ENCODE measurements around the gene GPR158.

GPR158 gene

DNA sequence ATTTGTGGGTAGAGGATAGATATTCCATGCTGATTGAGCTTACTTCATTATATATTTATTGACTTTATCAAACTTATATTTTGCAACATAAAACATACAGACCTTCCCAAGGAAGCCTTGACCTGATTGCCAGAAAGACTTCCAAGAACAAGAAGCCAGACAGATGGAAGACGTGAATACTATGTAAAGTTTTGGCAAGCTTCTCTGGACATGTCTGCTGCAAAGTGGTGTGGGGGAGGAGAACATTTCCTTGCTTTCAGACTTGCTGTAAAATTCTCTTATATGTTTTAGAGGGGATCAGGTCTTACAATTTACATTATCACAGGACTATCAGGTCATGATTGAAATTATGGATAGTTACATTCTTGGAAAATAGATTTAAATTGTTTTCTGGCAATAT is 23.4 kb downstream of the GPR158 start:
- H3K4me3 ChIP-seq (ENCODE audit: low read length in 2 of 2), result no peak overlapping the region
- H3K27ac ChIP-seq (replicated peaks; ENCODE audit: low read length), result no peak overlapping the region
- no peak overlapping the region for H3K4me2 ChIP-seq (ENCODE audit: insufficient read depth, low read length, poor library complexity, severe bottlenecking)
- no peak overlapping the region for H2BK15ac ChIP-seq (ENCODE audit: low read length)
- H2AK5ac ChIP-seq (ENCODE audit: low read depth, low read length), result no peak overlapping the region
- no peaks in the 10 kb centered on the region for H3K36me3 ChIP-seq (replicated peaks in 1 of 2; ENCODE audit: control insufficient read depth in 2 of 2, insufficient read depth in 2 of 2, low read length in 2 of 2)
- no peak overlapping the region for H4K8ac ChIP-seq (ENCODE audit: low read depth, low read length)
- H3K14ac ChIP-seq (ENCODE audit: low read length), result no peak overlapping the region
- no peak overlapping the region for H3K9ac ChIP-seq (ENCODE audit: low read depth, low read length, poor library complexity)
- peaks cover 0 to 1% of the 10 kb centered on the region in 2 donors for H3K4me1 ChIP-seq (ENCODE audit: control insufficient read depth in 2 of 2, insufficient read depth in 1 of 2, low read depth in 1 of 2, low read length in 2 of 2)
- no peak overlapping the region for H2AFZ ChIP-seq (ENCODE audit: low read length)
- no peak overlapping the region for H2BK12ac ChIP-seq (ENCODE audit: low read length)
- no peaks in the 10 kb centered on the region for H3K27me3 ChIP-seq (ENCODE audit: control insufficient read depth in 3 of 3, insufficient read depth in 3 of 3, low read depth in 1 of 3, low read length in 3 of 3)
- WGBS, 2 donors (ENCODE audit: extremely low coverage in 2 of 2, insufficient read length in 2 of 2, insufficient replicate concordance in 1 of 2), result no CpG with 5 or more reads among the region's 1 CpG
- no peaks in the 10 kb centered on the region for H3K9me3 ChIP-seq (replicated peaks in 1 of 2; ENCODE audit: control insufficient read depth in 2 of 2, insufficient read depth in 1 of 2, low read depth in 1 of 2, low read length in 2 of 2)
- no peak overlapping the region for H3K4ac ChIP-seq (ENCODE audit: low read length)
- DNase-seq (ENCODE audit: low spot score), result no peak
- H2BK120ac ChIP-seq (ENCODE audit: low read depth, low read length), result no peak overlapping the region
- no peak overlapping the region for H4K91ac ChIP-seq (ENCODE audit: low read depth, low read length, poor library complexity)
- H2BK5ac ChIP-seq (ENCODE audit: low read length), result no peak overlapping the region
- no peak overlapping the region for H3K18ac ChIP-seq (ENCODE audit: low read length)
- H3K23ac ChIP-seq (ENCODE audit: low read depth, low read length, poor library complexity), result no peak overlapping the region
- H3K79me1 ChIP-seq (ENCODE audit: low read depth, low read length), result no peaks in the 10 kb centered on the region

DNA sequence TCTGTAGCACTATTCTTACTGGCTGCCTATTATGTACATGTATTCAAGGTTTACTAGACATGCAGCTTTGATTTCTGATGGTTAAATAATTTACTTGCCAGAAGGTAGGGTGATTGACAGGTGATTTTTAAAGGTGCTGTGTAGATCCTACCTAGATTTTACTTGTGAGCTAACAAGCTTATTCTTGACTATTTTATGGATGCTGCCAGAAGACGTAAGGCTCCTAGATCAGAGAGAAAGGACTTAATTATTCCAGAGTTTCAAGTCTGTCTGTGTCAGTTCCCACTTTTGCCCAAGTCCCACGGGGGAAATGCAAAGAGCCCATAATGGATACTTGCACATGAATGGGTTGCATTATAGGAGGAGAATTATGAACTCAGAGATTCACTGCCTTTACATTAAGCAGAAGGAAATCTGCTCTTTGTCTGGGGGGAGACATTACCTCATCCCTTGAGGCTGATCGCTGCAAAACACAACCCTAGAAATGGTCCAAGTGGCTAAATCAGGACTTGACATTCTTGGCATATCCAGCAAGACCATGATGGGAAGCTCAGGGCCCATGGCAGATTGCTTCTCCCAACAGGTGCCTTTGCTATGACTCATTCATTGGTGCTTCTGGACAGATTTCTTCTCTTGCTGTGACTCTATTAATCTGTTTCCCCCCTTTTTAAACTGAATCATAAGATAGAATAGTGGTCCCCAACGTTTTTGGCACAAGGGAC is 32.1 kb downstream of the GPR158 start:
- Histone ChIP-seq H3K4me3 (ENCODE audit: low read length in 2 of 2) (no peak overlapping the region), H3K18ac (ENCODE audit: low read length) (no peak overlapping the region), H2BK120ac (ENCODE audit: low read depth, low read length) (no peak overlapping the region), H3K36me3 (replicated peaks in 1 of 2; ENCODE audit: control insufficient read depth in 2 of 2, insufficient read depth in 2 of 2, low read length in 2 of 2) (no peaks in the 10 kb centered on the region), H3K14ac (ENCODE audit: low read length) (no peak overlapping the region), H2AK5ac (ENCODE audit: low read depth, low read length) (no peak overlapping the region), H3K27ac (replicated peaks; ENCODE audit: low read length) (no peak overlapping the region), H3K4ac (ENCODE audit: low read length) (no peak overlapping the region), H3K9me3 (replicated peaks in 1 of 2; ENCODE audit: control insufficient read depth in 2 of 2, insufficient read depth in 1 of 2, low read depth in 1 of 2, low read length in 2 of 2) (no peaks in the 10 kb centered on the region), H2AFZ (ENCODE audit: low read length) (no peak overlapping the region), H2BK15ac (ENCODE audit: low read length) (no peak overlapping the region), H3K4me2 (ENCODE audit: insufficient read depth, low read length, poor library complexity, severe bottlenecking) (no peak overlapping the region), H2BK5ac (ENCODE audit: low read length) (no peak overlapping the region), H3K23ac (ENCODE audit: low read depth, low read length, poor library complexity) (no peak overlapping the region), H3K4me1 (ENCODE audit: control insufficient read depth in 2 of 2, insufficient read depth in 1 of 2, low read depth in 1 of 2, low read length in 2 of 2) (peaks cover 2 to 5% of the 10 kb centered on the region in 2 donors), H3K79me1 (ENCODE audit: low read depth, low read length) (no peaks in the 10 kb centered on the region), H4K91ac (ENCODE audit: low read depth, low read length, poor library complexity) (no peak overlapping the region), H4K8ac (ENCODE audit: low read depth, low read length) (no peak overlapping the region), H3K9ac (ENCODE audit: low read depth, low read length, poor library complexity) (no peak overlapping the region), H3K27me3 (ENCODE audit: control insufficient read depth in 3 of 3, insufficient read depth in 3 of 3, low read depth in 1 of 3, low read length in 3 of 3) (no peaks in the 10 kb centered on the region), H2BK12ac (ENCODE audit: low read length) (no peak overlapping the region)
- DNase-seq (ENCODE audit: low spot score), result no peak
- no CpG with 5 or more reads among the region's 4 CpGs for WGBS, 2 donors (ENCODE audit: extremely low coverage in 2 of 2, insufficient read length in 2 of 2, insufficient replicate concordance in 1 of 2)

DNA sequence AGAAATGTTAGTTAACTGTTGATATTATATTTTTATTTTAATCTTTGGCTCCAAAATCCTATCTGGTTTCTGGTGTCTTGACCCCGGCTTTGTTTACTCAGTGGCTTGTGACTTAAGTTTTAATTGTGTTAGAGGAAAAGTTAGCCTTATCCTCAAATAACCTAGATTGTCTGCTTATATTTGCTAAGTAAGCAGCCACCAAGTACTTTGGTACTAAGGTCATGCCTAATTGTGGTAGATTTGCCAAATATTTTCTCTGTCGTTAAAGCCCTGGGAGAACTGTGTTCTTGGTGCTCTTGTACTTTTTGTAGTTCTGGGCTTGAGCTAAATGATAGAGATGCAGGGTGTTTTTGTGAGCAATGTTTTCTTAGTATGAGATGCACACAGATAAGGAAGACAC is 34.8 kb downstream of the GPR158 start:
- H2BK15ac ChIP-seq (ENCODE audit: low read length), result no peak overlapping the region
- no peak overlapping the region for H3K23ac ChIP-seq (ENCODE audit: low read depth, low read length, poor library complexity)
- no peak overlapping the region for H2AFZ ChIP-seq (ENCODE audit: low read length)
- H3K9me3 ChIP-seq (replicated peaks in 1 of 2; ENCODE audit: control insufficient read depth in 2 of 2, insufficient read depth in 1 of 2, low read depth in 1 of 2, low read length in 2 of 2), result no peaks in the 10 kb centered on the region
- H4K8ac ChIP-seq (ENCODE audit: low read depth, low read length), result no peak overlapping the region
- no peaks in the 10 kb centered on the region for H3K27me3 ChIP-seq (ENCODE audit: control insufficient read depth in 3 of 3, insufficient read depth in 3 of 3, low read depth in 1 of 3, low read length in 3 of 3)
- H4K91ac ChIP-seq (ENCODE audit: low read depth, low read length, poor library complexity), result no peak overlapping the region
- H2AK5ac ChIP-seq (ENCODE audit: low read depth, low read length), result no peak overlapping the region
- no CpG with 5 or more reads among the region's 2 CpGs for WGBS, 2 donors (ENCODE audit: extremely low coverage in 2 of 2, insufficient read length in 2 of 2, insufficient replicate concordance in 1 of 2)
- H2BK5ac ChIP-seq (ENCODE audit: low read length), result no peak overlapping the region
- no peaks in the 10 kb centered on the region for H3K79me1 ChIP-seq (ENCODE audit: low read depth, low read length)
- H3K27ac ChIP-seq (replicated peaks; ENCODE audit: low read length), result no peak overlapping the region
- no peak overlapping the region for H2BK12ac ChIP-seq (ENCODE audit: low read length)
- H3K18ac ChIP-seq (ENCODE audit: low read length), result no peak overlapping the region
- no peak overlapping the region for H3K4ac ChIP-seq (ENCODE audit: low read length)
- H3K9ac ChIP-seq (ENCODE audit: low read depth, low read length, poor library complexity), result no peak overlapping the region
- no peak for DNase-seq (ENCODE audit: low spot score)
- no peak overlapping the region for H3K4me3 ChIP-seq (ENCODE audit: low read length in 2 of 2)
- H2BK120ac ChIP-seq (ENCODE audit: low read depth, low read length), result no peak overlapping the region
- H3K14ac ChIP-seq (ENCODE audit: low read length), result no peak overlapping the region
- no peaks in the 10 kb centered on the region for H3K36me3 ChIP-seq (replicated peaks in 1 of 2; ENCODE audit: control insufficient read depth in 2 of 2, insufficient read depth in 2 of 2, low read length in 2 of 2)
- H3K4me2 ChIP-seq (ENCODE audit: insufficient read depth, low read length, poor library complexity, severe bottlenecking), result no peak overlapping the region
- H3K4me1 ChIP-seq (ENCODE audit: control insufficient read depth in 2 of 2, insufficient read depth in 1 of 2, low read depth in 1 of 2, low read length in 2 of 2), result peaks cover 2 to 5% of the 10 kb centered on the region in 2 donors

DNA sequence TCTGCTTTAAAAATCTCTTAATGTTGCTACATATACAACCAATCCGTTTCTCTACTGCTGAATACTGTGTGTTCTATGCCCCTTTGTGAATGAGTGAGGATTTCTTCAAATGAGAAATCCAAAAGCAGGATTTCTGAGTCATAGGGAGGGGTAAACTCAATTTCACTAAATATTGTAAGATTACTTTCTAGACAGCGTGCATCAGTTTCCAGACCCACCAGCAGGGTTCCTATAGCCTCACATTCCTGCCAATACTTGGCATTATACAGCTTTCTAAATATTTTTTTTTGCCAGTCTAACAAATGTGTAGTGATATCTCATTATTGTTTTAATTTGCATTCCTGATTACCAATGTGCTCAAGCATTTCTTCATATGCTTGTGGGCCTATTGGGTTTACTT is 35.5 kb downstream of the GPR158 start:
- no peak overlapping the region for H4K8ac ChIP-seq (ENCODE audit: low read depth, low read length)
- no peaks in the 10 kb centered on the region for H3K79me1 ChIP-seq (ENCODE audit: low read depth, low read length)
- no peak overlapping the region for H2AFZ ChIP-seq (ENCODE audit: low read length)
- H2AK5ac ChIP-seq (ENCODE audit: low read depth, low read length), result no peak overlapping the region
- DNase-seq (ENCODE audit: low spot score), result no peak
- no peak overlapping the region for H4K91ac ChIP-seq (ENCODE audit: low read depth, low read length, poor library complexity)
- no peak overlapping the region for H3K9ac ChIP-seq (ENCODE audit: low read depth, low read length, poor library complexity)
- H2BK12ac ChIP-seq (ENCODE audit: low read length), result no peak overlapping the region
- WGBS, 2 donors (ENCODE audit: extremely low coverage in 2 of 2, insufficient read length in 2 of 2, insufficient replicate concordance in 1 of 2), result no CpG with 5 or more reads among the region's 2 CpGs
- no peak overlapping the region for H2BK120ac ChIP-seq (ENCODE audit: low read depth, low read length)
- H3K4me3 ChIP-seq (ENCODE audit: low read length in 2 of 2), result no peak overlapping the region
- H3K4me2 ChIP-seq (ENCODE audit: insufficient read depth, low read length, poor library complexity, severe bottlenecking), result no peak overlapping the region
- H3K27ac ChIP-seq (replicated peaks; ENCODE audit: low read length), result no peak overlapping the region
- H3K9me3 ChIP-seq (replicated peaks in 1 of 2; ENCODE audit: control insufficient read depth in 2 of 2, insufficient read depth in 1 of 2, low read depth in 1 of 2, low read length in 2 of 2), result no peaks in the 10 kb centered on the region
- no peak overlapping the region for H3K4ac ChIP-seq (ENCODE audit: low read length)
- H2BK15ac ChIP-seq (ENCODE audit: low read length), result no peak overlapping the region
- H3K18ac ChIP-seq (ENCODE audit: low read length), result no peak overlapping the region
- no peak overlapping the region for H3K23ac ChIP-seq (ENCODE audit: low read depth, low read length, poor library complexity)
- no peaks in the 10 kb centered on the region for H3K36me3 ChIP-seq (replicated peaks in 1 of 2; ENCODE audit: control insufficient read depth in 2 of 2, insufficient read depth in 2 of 2, low read length in 2 of 2)
- H2BK5ac ChIP-seq (ENCODE audit: low read length), result no peak overlapping the region
- H3K4me1 ChIP-seq (ENCODE audit: control insufficient read depth in 2 of 2, insufficient read depth in 1 of 2, low read depth in 1 of 2, low read length in 2 of 2), result peaks cover 2 to 5% of the 10 kb centered on the region in 2 donors
- no peak overlapping the region for H3K14ac ChIP-seq (ENCODE audit: low read length)
- no peaks in the 10 kb centered on the region for H3K27me3 ChIP-seq (ENCODE audit: control insufficient read depth in 3 of 3, insufficient read depth in 3 of 3, low read depth in 1 of 3, low read length in 3 of 3)
